ENCODE data around the gene GRIK1. TPM values are rescaled to one million over a fixed set of nuclear protein-coding genes. Genes with fewer than 3 reads are reported as not detected.

Gene GRIK1
- total RNA-seq, 1 experiment from 2014 or later, result not detected

- DNase-seq (ENCODE audit: low spot score), result no peak
Measured at GRCh38 chr21:29827647-29828046, 112.1 kb downstream of the GRIK1 start.

GRCh38 chr21:29827236-29827635 lies 112.6 kb downstream of the GRIK1 start:
- no peak for DNase-seq (ENCODE audit: low spot score)

GRCh38 chr21:29826386-29826785 lies 113.4 kb downstream of the GRIK1 start:
- DNase-seq (ENCODE audit: low spot score), result no peak

GRCh38 chr21:29825936-29826335 lies 113.9 kb downstream of the GRIK1 start:
- DNase-seq (ENCODE audit: low spot score), result no peak

- no peak for DNase-seq (ENCODE audit: low spot score)
Measured at GRCh38 chr21:29825345-29825744, 114.5 kb downstream of the GRIK1 start.

GRCh38 chr21:29822064-29822463 lies 117.7 kb downstream of the GRIK1 start:
- DNase-seq (ENCODE audit: low spot score), result no peak

GRCh38 chr21:29821230-29821629 lies 118.6 kb downstream of the GRIK1 start:
- no peak for DNase-seq (ENCODE audit: low spot score)

- no peak for DNase-seq (ENCODE audit: low spot score)
Measured at GRCh38 chr21:29819675-29820326, 120.0 kb downstream of the GRIK1 start.

- no peak for DNase-seq (ENCODE audit: low spot score)
Measured at GRCh38 chr21:29818383-29818921, 121.3 kb downstream of the GRIK1 start.

GRCh38 chr21:29817450-29817849 lies 122.3 kb downstream of the GRIK1 start:
- no peak for DNase-seq (ENCODE audit: low spot score)

GRCh38 chr21:29812947-29813346 lies 126.8 kb downstream of the GRIK1 start:
- no peak for DNase-seq (ENCODE audit: low spot score)

- DNase-seq (ENCODE audit: low spot score), result no peak
Measured at GRCh38 chr21:29810871-29811270, 128.9 kb downstream of the GRIK1 start.

GRCh38 chr21:29808153-29808552 lies 131.6 kb downstream of the GRIK1 start:
- no peak for DNase-seq (ENCODE audit: low spot score)

- DNase-seq (ENCODE audit: low spot score), result no peak
Measured at GRCh38 chr21:29805105-29805504, 134.7 kb downstream of the GRIK1 start.

GRCh38 chr21:29803191-29803590 lies 136.6 kb downstream of the GRIK1 start:
- no peak for DNase-seq (ENCODE audit: low spot score)

- no peak for DNase-seq (ENCODE audit: low spot score)
Measured at GRCh38 chr21:29801122-29801521, 138.7 kb downstream of the GRIK1 start.

- no peak for DNase-seq (ENCODE audit: low spot score)
Measured at GRCh38 chr21:29800056-29800455, 139.7 kb downstream of the GRIK1 start.

- DNase-seq (ENCODE audit: low spot score), result no peak
Measured at GRCh38 chr21:29798840-29799239, 141.0 kb downstream of the GRIK1 start.

- no peak for DNase-seq (ENCODE audit: low spot score)
Measured at GRCh38 chr21:29797155-29797554, 142.6 kb downstream of the GRIK1 start.

GRCh38 chr21:29793712-29794111 lies 146.1 kb downstream of the GRIK1 start:
- no peak for DNase-seq (ENCODE audit: low spot score)

GRCh38 chr21:29789393-29789792 lies 150.4 kb downstream of the GRIK1 start:
- DNase-seq (ENCODE audit: low spot score), result no peak

- DNase-seq (ENCODE audit: low spot score), result no peak
Measured at GRCh38 chr21:29788752-29789151, 151.0 kb downstream of the GRIK1 start.

- no peak for DNase-seq (ENCODE audit: low spot score)
Measured at GRCh38 chr21:29787361-29787909, 152.4 kb downstream of the GRIK1 start.
